Stimulated activated CD8-positive, alpha-beta memory T cell treated with anti-CD3 and anti-CD28 coated beads, Interleukin-15, amount 100 ng/mL, for 4 hours (primary cell): ENCODE data around the gene AASDHPPT.
"Not testable (repeated sequence)": the region's sequence is repeated elsewhere in the genome, so short reads cannot be mapped to it uniquely, and the experiment has no call there.

Experiments
- DNase-seq, 2 donors: peaks; one replicate each; pipeline ENCODE4 v3.0.0-alpha.2; 2020; ENCODE audit warnings: low read depth in 2 of 2

AASDHPPT gene, protein sequence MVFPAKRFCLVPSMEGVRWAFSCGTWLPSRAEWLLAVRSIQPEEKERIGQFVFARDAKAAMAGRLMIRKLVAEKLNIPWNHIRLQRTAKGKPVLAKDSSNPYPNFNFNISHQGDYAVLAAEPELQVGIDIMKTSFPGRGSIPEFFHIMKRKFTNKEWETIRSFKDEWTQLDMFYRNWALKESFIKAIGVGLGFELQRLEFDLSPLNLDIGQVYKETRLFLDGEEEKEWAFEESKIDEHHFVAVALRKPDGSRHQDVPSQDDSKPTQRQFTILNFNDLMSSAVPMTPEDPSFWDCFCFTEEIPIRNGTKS

DNA sequence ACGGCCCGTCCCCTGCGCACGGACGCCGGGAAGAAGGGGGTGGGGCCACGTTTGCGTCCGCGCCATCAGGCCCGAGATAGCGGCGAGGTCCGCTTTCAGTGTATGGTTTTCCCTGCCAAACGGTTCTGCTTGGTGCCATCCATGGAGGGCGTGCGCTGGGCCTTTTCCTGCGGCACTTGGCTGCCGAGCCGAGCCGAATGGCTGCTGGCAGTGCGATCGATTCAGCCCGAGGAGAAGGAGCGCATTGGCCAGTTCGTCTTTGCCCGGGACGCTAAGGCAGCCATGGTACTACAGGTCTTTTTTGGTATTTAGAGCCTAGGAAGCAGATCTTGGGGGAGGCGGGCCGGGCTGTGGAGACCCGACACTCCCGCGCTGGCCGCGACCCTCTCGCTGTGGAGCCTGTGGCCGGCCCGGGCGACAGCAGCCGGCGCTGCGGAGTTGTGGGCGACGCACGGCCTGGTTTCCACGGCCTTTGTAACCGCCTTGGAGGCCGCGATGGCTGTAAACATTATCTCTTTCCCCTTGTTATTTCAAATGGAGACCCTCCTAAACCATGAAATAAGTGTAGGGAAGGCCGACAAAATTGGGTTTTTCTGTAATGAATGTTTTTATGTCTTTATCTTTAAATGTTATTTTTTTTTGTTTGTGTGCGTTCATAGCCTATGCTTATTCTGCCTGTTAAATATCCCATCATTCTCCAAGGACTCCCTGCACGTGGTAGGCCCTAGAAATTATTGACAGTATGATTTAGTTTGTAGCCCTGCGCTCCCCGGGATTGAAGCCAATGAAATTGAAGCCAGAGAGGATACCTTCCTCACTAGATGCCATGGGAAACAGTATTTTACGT is at the start of gene AASDHPPT:
Gene AASDHPPT (plus strand): TSS at position 54 of the 847 bp plus-strand sequence. CDS start 49 bp downstream, at position 103.
- DNase-seq, result no peak

DNA sequence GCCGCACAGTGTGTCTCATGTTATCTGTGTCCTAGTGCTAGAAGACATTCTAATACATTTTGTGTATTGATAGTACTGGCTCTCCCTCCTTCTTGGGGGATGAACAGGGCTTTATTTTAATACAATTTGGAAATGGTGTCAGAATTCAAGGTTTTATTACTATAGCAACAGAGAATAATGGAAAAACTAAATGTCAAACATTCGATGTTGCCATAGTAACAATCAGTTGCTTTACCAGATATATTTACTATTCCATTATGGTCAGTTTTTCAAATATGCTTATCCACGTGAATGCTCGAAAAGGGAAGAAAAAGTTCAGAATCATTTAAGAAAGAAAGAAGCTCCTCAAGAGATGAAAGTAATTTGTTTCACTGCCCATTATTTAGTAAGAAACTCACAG is 46.9 kb upstream of the AASDHPPT start:
- DNase-seq, result no peak

DNA sequence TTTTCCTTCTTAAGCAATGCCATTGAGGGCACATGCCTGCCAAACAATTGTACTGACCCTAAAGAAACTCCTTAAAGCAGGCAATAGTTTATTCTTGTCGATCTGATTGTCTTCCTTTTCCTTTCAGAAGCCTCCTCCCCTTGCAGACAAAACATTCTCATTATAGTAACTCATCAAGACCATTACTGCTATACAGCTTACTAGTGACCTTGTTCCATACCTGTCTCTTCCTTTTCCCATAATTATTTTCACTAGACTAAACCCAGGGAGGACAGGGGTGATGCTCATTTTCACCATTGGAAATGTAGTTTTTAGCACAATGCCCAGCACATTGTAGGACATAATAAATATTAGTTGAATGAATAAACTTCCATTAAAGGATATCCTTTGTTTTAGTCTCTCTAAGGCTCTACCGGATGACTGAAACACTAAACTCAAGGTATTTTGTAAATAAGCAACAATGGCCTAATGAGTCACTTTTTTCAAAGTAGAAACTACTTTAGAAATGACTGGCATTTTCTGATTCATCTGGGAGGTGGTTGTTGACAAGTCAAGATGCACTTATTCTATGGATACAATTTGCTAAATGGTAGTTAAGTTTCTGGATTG is 46.2 kb upstream of the AASDHPPT start:
- no peak for DNase-seq

DNA sequence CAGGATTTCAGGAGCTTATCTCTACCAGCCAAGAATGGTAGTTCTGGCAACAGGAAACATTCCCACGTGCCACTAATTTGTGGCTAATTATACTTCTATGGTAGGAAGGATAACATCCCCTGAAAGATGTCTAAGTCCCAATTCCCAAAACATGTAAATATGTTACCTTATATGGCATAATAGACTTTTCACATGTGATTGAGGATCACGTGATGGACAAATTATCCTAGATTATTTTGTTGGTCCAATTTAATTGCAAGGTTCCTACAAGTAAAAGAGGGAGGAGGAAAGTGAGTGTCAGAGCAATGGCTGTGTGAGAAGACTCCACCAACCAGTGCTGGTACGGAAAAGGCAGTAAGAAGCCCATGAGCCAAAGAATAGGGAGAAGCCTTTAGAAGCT is 45.5 kb upstream of the AASDHPPT start:
- no peak for DNase-seq

DNA sequence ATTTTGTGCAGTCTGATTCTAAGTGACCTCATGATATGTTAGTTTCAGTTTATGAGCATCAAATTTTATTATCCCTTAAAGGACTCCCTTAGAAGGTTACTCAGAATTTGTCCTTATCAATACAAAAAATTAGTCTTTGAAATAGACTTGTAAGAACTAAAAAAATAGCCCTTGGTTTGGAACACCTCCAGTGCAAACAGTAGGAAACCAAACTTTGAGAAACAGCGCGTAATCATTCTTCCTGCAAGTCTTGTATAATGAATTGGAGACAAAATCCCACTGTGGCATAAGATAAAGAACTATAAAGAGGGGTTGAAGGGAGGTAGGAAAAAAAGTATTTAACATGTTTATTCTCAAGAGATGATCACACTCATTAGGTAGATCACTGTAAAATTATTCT is 44.6 kb upstream of the AASDHPPT start:
- no peak for DNase-seq

DNA sequence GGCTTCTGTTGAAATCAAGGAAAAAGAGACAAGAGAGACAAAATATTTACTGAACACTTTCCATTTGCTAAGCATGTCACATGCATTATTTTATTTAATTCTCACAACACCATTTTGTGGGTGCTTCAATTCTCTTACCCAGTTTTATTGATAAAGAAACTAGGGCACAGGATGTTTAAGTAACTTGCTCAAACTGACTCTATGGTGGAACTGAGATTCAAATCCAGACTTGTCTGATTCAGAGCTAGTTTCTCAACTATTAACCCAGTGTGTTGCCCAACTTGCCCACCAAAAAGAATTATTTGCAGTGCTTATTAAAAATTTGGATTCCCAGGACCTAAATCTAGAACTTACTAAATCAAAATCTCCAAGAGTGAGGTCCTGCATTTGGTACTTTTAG is 33.9 kb upstream of the AASDHPPT start:
- no peak for DNase-seq

DNA sequence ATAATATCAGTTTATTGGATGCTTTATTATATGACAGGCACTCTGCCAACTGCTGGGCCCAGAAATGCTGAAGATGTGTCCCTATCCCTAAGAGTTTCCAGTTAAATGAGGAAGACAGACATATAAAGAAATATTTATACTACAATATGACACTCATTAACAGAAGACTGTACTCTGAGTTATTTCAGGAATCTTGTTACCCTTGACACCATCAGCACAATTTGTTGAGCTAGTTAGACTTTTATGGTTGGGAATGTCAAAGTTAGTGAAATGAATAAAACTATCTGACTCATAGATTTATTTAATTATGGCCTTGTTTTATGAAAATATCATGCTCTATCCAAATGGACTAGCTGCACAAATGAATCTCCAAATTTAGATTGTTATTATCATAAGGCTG is 29.8 kb upstream of the AASDHPPT start:
- no peak for DNase-seq

DNA sequence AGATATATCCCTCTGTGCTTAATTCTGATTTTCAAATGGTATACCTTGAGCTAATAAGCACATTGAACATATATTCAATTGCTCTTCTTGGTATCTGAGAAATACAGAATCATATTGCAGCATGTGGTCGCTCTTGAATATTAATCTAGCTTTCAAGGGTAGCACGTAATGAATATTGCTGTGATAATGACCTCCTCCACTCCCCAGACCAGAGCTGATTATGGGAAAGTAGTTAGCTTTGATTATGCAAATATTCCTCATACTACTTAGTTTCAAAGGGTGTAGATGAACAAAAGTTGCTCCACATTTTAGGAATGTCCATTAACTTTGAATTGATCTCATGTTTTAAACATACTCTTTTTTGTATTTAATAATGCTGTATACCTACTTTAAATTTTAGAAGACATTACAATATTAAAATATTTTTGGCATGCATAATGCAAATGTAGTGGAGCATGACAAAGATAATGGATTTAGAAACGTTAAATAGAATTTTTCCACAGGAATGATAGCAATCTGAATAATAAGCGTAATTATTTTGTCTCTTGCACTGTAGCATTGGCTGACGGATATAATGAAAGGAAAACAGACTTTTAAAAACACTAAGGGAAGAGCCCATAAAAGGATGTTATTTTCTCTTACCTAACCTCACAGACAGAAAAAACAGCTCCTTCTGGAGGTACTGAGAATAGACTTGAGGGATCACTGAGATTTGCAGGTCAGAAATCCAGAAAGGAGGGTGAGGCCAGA is 27.6 kb upstream of the AASDHPPT start:
- no peak for DNase-seq

DNA sequence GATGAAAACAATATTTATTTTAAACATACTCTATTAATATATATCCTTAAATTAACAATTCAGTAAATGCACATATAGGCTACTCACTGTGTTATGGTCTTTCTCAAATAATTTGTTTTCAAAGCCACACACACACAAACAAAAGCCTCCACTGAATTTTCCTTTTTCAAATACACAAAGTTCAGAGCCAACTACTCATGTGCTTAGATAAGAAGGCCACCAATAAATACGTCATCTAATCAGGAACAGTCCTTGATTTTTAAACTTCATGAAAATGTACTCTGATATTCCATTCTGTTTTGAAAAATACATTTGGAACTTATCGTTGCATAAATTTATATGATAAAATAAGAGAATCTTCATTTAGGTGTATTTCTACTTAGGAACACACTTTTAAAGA is 26.4 kb upstream of the AASDHPPT start:
- no peak for DNase-seq

DNA sequence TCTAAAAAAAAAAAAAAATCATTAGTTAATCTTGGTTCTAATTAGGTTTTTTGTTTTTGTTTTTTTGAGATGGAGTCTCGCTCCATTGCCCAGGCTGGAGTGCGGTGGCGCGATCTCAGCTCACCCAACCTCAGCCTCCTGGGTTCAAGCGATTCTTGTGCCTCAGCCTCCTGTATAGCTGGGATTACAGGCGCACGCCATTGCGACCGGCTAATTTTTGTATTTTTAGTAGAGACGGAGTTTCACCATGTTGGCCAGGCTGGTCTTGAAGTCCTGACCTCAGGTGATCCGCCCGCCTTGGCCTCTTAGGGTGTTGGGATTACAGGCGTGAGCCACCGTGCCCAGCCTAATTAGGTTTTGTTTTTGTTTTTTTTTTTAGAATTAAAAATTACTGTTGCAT is 19.1 kb upstream of the AASDHPPT start:
- DNase-seq, result not testable (repeated sequence)

DNA sequence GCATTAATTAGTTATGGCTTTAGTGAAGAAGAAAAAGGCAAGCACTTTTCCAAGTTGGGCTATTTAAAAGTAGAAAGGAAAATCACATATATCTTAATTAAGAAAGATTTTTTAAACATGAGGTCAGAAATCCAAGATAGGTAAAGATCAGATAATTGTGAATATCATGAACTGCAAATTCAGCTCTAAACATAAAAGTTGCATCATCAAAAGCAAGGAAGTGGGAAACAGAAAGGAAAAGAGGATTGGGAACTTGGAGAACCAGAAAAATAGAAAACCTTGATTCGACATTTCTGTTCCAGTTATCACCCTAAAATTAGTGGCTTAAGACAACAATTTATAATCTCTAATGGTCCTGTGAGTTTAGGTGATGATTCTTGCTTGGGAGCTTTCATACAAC is 17.8 kb upstream of the AASDHPPT start:
- no peak for DNase-seq

DNA sequence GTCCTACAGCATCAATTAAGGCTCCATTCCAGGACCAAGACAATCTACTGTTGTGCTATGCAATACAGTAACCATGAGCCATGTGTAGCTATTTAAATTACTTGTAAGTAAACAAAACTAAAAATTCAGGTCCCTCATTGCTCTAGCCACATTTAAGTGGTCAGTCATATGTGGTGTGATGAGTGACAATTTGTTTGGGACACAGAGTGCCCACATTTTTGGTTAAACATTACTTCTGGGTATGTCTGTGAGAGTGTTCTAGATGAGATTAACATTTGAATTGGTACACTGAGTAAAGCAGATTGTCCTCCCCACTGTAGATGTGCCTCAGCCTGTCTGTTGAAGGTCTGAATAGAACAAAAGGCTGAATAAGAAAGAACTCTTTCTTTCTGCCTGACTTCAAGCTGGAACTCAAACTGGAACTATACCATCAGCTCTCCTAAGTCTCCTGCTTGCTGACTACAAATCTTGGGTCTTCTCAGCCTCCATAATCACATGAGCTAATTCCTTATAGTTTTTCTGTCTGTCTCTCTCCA is 16.1 kb upstream of the AASDHPPT start:
- DNase-seq, result no peak

DNA sequence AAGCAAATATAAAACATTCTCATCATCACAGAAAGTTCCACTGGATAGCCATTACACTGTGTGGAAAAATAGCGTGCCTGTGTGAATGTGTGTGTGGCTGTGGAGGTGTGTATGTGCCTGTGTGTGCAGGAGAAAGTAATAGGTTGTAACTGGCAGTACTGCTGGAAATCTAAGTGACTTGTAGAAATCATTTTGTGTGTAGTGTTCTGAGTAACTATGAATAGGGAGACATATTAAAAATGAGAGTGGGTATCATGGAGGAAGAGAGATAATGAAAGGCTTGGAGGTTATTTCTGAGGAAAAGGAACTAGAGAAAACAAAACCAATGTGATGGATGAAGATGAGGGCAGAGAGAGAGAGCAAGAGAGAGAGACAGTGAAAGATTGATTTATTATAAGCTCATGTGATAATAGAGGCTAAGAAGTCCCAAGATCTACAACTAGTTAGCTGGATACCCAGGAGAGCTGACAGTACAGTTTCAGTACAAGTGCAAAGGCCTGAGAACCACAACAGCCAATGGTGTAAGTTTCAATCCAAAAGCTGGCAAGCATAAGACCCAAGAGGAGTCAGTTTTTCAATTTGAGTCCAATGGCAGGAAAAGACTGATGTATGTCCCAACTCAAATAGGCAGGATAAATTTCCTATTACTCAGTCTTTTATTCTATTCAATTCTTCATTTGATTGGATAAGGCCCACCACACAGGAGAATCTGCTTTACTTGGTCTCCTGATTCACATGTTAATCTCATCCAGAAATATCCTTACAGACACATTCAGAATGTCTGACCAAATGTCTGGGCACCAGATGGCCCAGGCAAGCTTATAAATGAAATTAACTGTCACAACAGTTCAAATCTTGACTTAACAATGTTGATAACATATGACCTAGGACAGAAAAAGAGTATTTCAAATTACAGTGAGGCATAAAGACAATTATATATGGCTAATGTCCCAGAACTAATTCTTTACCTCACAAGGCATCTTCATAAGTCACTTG is 15.2 kb upstream of the AASDHPPT start:
- DNase-seq, result no peak

DNA sequence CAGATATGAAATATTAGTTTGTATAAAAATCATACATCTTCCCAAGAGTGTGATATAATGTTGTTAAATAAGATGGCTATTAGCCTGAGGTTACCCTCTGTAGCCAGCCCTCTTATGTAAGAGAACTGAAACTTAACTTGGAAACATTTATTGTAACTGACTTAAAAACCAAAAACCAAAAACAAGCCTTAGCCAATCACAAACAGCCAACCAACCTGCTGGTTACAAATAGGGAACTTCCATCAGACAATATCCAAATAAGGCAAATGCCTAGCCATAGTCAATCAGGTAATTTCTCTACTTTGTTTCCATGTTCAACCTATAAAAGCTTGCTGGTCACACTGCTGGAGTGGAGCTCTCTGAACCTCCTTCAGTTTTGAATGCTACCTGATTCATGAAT is 14.5 kb upstream of the AASDHPPT start:
- DNase-seq, result no peak

DNA sequence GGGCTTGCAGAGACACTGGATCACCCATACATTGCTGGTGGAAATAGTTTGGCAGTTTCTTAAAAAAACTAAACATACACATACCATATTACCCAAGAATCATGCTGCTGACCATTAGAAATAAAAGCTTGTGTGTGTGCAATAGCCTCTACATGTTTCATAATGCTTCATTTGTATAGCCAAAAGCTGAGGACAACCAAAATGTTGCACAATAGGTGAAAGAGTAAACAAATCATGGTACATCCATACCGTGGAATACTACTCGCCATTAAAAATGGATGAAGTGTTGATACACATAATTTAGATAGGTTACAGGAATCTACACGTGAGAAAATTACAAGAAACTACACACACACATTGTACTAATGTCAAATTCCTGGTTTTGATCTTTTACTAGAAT is 6.9 kb upstream of the AASDHPPT start:
- DNase-seq, result no peak

DNA sequence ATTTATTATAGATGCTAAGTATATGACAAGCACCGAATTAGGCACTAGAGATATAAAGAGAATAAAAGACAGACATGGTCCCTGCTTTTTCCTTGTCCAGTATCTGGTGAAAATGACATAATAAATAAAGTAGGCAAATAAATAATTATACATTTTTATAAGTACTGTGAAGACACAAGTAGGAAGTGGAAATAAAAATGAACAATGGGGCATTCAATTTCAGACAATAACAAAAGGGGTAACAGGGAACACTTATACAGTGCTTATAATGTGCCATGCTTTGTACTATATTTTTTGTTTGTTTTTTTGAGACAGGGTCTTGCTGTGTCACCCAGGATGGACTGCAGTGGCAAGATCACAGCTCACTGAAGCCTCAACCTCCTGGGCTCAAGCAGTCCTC is 4.7 kb upstream of the AASDHPPT start:
- no peak for DNase-seq

DNA sequence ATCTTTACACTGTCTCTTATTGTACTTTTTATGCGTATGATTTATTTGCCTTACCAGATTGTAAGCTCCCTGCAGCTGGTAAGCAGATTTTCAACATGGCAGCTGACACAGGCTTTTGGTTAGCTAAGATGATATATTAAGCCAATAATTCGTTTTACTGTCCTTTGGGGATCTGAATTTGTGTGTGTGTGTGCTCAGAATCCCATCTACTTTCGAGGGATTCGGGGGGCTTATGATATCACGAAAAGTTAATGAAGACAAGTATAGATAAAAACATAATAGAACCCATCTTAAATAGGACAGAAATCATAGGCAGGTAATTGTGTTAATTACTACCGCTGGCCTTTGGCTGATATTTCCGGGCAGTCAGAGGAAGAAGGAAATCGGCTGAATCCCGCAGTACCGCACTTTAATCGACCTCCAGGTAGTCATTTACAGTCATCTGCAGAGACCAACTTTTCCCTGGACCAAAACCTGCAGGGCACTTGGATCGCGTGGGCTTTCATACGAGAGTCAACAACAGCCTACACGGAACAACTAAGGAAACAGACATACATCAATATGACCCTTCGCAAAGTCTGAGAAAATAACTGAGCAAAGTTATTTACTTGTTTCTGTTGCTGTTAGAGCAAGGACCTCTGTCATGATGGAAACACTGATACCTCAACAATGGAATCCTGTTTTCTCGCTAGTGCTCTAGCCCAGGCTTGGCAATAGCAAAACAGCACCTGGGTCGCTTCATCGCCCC is 1.1 kb upstream of the AASDHPPT start:
- DNase-seq, result no peak

DNA sequence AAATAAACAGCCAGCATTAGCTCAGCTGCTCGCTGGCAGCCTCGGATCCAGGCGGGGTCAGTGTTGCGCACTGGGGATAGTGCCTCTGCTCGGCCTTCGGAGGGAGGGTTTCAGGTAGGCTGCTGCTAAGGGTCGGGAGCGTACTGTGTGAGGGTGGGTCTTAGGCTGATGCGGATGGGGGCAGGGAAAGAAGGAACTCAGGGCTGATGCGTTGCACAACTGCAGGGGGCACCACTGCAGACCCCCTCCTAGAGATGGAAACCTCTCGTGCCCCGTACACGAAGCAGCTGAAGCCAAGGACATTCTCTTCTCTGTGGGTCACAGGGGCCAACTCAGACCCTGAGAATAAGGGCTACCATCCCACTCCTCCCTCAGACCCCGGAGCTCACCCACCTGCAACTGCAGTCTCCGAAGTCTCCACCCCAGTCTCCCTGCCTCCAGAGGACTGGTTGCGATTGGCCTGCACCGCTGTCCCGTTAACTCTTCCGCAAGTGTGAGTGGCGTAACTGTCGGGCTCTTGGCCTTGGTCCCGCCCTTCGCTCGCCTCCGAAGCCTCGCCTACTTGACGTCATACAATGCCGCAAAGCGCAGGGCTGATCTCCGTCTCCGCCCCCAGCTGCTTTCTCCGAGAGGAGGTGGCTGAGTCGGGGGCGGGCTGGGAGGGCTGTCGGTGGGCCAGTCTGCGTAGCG is 398 bp upstream of the AASDHPPT start, which contains the start of gene KBTBD3:
Gene KBTBD3 (minus strand): TSS at position 429 of the 690 bp plus-strand sequence. CDS start 18,250 bp downstream, outside the sequence.
- DNase-seq, result peak; percentile 96 to 98

DNA sequence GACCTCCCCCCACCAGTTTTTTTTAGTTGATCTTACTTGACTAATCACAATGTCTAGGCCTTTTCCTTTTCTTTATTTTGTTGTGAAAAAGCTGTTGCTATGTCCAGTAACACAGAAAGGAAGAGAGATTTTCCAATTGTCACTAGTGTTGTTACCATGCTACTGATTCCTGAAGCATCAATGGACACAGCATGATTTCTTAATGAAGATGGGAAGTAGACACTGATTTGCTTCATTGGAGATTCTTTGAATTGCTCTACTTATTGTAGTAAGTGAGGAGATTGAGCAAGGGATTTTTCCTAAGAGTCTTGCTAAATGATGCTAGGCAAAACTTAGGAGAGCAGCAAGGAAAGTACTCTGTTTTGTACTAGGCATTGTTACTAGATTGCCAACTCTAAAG is 4.6 kb downstream of the AASDHPPT start:
- no peak for DNase-seq
